ENCODE measurements around the gene PDLIM3. TPM values are rescaled to one million over a fixed set of nuclear protein-coding genes. Genes with fewer than 3 reads are reported as not detected.
"Not testable (repeated sequence)": the region's sequence is repeated elsewhere in the genome, so short reads cannot be mapped to it uniquely, and the experiment has no call there.

The PDLIM3 gene
- total and polyA plus RNA-seq, 2 of the 13 experiments (the other 11 are each of a cell fraction or from before 2014, with no cell fraction given), result 5.9 to 14.0 TPM

DNA sequence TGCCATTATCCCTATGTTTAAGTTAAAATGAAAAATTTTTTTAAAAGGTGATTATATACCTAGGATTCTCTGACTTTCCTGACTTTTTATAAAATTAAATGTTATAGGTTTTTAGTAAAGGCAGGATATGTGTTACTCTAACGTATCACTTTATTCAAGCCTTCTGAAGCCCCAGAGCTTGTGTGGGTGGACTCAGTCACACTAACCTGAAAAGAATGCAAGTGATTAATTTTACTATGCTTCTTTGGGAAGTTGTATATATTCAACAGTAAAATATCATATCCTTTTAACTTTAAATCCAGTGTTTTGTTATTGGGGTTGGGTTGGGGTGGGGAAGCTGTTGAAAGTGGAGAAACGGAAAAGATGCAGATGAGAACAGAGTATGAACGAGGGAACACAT lies 22.8 kb downstream of the PDLIM3 start:
- ChIA-PET CTCF (ENCODE audit: low intra/inter-chr PET ratio, low total read pairs) (no interaction called here), POLR2A (no interaction called here)
- FAIRE-seq, result no peak
- Histone ChIP-seq H3K9me3 (ENCODE audit: low read length) (no peaks in the 10 kb centered on the region), H3K4me3 (replicated peaks in 1 of 3; ENCODE audit: insufficient read depth in 1 of 3, low read depth in 2 of 3, low read length in 3 of 3) (no peak overlapping the region), H4K20me1 (ENCODE audit: insufficient read depth, low read length) (no peaks in the 10 kb centered on the region), H3K79me2 (ENCODE audit: insufficient read depth, low read length) (no peaks in the 10 kb centered on the region), H3K27me3 (ENCODE audit: control insufficient read depth in 1 of 2, insufficient read depth in 2 of 2, low read length in 2 of 2) (no peaks in the 10 kb centered on the region), H3K4me2 (ENCODE audit: low read depth, low read length) (no peak overlapping the region), H3K27ac (ENCODE audit: extremely low read length, insufficient read depth, low read length) (no peak overlapping the region), H2AFZ (ENCODE audit: low read length) (no peak overlapping the region), H3K4me1 (ENCODE audit: insufficient read depth, low read length) (peaks cover 34% of the 10 kb centered on the region), H3K36me3 (replicated peaks in 1 of 2; ENCODE audit: control insufficient read depth in 1 of 2, insufficient read depth in 2 of 2, low read length in 2 of 2) (no peaks in the 10 kb centered on the region), H3K9ac (ENCODE audit: insufficient read depth, low read depth, low read length) (no peak overlapping the region)
- no peak for DNase-seq (ENCODE audit: low spot score)
- 68% methylated on average over 3 of the region's 3 CpGs for WGBS (ENCODE audit: low lambda C conversion rate)
- ATAC-seq, result no peak
- no peak for TF ChIP-seq ZNF670 (CRISPR knock-in tag; IDR thresholded peaks at IDR 0.05; ENCODE audit: borderline replicate concordance)
- no peak for TF ChIP-seq NR1H2 (CRISPR knock-in tag; IDR thresholded peaks at IDR 0.05; ENCODE audit: borderline replicate concordance, low read depth)
- TF ChIP-seq ZNF557 (CRISPR knock-in tag; IDR thresholded peaks at IDR 0.05), result no peak
- TF ChIP-seq ZNF317 (CRISPR knock-in tag; IDR thresholded peaks at IDR 0.05), result no peak
- no peak for TF ChIP-seq HNRNPUL1 (IDR thresholded peaks at IDR 0.05; ENCODE audit: low read depth, low read length)
- no peak for TF ChIP-seq ZSCAN12 (CRISPR knock-in tag; IDR thresholded peaks at IDR 0.05)
- no peak for TF ChIP-seq TARDBP (CRISPR knock-in tag; IDR thresholded peaks at IDR 0.05)
- in situ Hi-C loops (cut with HindIII; ENCODE audit: extremely low pct_ligation_motif_present, low pct_unique_long_range_greater_than_20kb), result loop anchor here (10.0 kb wide), 1 partner anchor 82 kb away; no protein-coding TSS in a partner anchor
- intact Hi-C loops (cut with micrococcal nuclease; ENCODE audit: unreplicated experiment), result loop anchor here (5.0 kb wide), 1 partner anchor 40 kb away; the partner anchor contains the start of gene CCDC110
- no TSS peak for BruUV-seq (replicated peaks)

DNA sequence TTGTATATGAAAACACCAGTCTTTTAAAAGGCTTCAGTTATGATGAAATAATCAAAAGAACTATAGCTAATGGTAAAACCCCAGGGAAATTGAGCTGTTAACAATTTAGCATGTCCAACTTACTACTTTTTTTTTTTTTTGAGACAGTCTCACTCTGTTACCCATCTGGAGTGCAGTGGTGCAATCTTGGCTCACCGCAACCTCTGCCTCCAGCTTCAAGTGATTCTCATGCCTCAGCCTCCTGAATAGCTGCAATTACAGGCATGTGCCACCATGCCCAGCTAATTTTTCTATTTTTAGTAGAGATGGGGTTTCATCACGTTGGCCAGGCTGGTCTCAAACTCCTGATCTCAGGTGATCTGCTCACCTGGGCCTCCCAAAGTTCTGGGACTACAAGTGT lies 24.1 kb downstream of the PDLIM3 start:
- not testable (repeated sequence) for ATAC-seq; BruUV-seq (replicated peaks)
- intact Hi-C loops (cut with micrococcal nuclease; ENCODE audit: unreplicated experiment), result loop anchor here (5.0 kb wide), 1 partner anchor 39 kb away; the partner anchor contains the start of gene CCDC110

More for the DNA sequence above, 24.1 kb downstream of the PDLIM3 start:
- H3K79me2 ChIP-seq (ENCODE audit: insufficient read depth, low read length); H3K27me3 ChIP-seq (ENCODE audit: control insufficient read depth in 1 of 2, insufficient read depth in 2 of 2, low read length in 2 of 2); H3K4me2 ChIP-seq (ENCODE audit: low read depth, low read length); H4K20me1 ChIP-seq (ENCODE audit: insufficient read depth, low read length); H3K27ac ChIP-seq (ENCODE audit: extremely low read length, insufficient read depth, low read length); DNase-seq (ENCODE audit: low spot score); H3K36me3 ChIP-seq (replicated peaks in 1 of 2; ENCODE audit: control insufficient read depth in 1 of 2, insufficient read depth in 2 of 2, low read length in 2 of 2); FAIRE-seq; H3K4me3 ChIP-seq (replicated peaks in 1 of 3; ENCODE audit: insufficient read depth in 1 of 3, low read depth in 2 of 3, low read length in 3 of 3); CTCF ChIA-PET (ENCODE audit: low intra/inter-chr PET ratio, low total read pairs); POLR2A ChIA-PET; H2AFZ ChIP-seq (ENCODE audit: low read length); H3K9ac ChIP-seq (ENCODE audit: insufficient read depth, low read depth, low read length); H3K9me3 ChIP-seq (ENCODE audit: low read length): not testable (repeated sequence)
- in situ Hi-C loops (cut with HindIII; ENCODE audit: extremely low pct_ligation_motif_present, low pct_unique_long_range_greater_than_20kb), result loop anchor here (10.0 kb wide), 1 partner anchor 84 kb away; no protein-coding TSS in a partner anchor
- peaks cover 38% of the 10 kb centered on the region for H3K4me1 ChIP-seq (ENCODE audit: insufficient read depth, low read length)
- WGBS (ENCODE audit: low lambda C conversion rate), result 71% methylated on average over 2 of the region's 2 CpGs
